H54 (cell line): Measurements from ENCODE around the gene PRRC2B.

Source experiments
- DNase-seq: peaks from one replicate; pipeline ENCODE4 v3.0.0; 2011; ENCODE audit warnings: low spot score, mixed read lengths; ENCODE audit not compliant: insufficient read length
- FAIRE-seq: peaks from 3 replicates; lab custom pipeline; 2011; peaks lifted over from hg19 to GRCh38; lab: Jason Lieb, UNC
- POLR2A ChIP-seq: IDR thresholded peaks from 2 replicates; pipeline ENCODE4 v1.6.1; 2011; ENCODE audit warnings: low read depth, mild to moderate bottlenecking, low read length

The PRRC2B gene

DNA sequence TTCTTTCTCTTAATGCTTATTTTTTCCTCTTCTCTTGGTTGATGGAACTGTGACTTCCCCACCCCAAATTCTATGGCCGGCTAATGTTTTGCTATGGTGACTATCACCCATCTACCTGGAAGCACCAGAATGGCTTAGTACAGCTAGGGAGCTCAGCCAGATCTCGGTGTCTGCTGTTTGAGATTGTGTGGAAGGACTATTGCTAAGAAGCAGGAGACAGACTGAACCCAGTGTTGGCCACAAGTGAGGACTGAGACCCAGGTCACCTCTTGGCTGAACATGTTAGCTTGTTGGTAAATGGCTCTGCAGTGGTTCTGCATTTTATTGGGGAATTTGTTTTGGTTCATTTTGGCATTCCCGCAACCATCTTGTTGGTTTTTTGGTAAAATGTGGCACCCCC lies 2.7 kb downstream of the PRRC2B start:
- DNase-seq (no peak), FAIRE-seq (no peak)
- TF ChIP-seq POLR2A = no peak

DNA sequence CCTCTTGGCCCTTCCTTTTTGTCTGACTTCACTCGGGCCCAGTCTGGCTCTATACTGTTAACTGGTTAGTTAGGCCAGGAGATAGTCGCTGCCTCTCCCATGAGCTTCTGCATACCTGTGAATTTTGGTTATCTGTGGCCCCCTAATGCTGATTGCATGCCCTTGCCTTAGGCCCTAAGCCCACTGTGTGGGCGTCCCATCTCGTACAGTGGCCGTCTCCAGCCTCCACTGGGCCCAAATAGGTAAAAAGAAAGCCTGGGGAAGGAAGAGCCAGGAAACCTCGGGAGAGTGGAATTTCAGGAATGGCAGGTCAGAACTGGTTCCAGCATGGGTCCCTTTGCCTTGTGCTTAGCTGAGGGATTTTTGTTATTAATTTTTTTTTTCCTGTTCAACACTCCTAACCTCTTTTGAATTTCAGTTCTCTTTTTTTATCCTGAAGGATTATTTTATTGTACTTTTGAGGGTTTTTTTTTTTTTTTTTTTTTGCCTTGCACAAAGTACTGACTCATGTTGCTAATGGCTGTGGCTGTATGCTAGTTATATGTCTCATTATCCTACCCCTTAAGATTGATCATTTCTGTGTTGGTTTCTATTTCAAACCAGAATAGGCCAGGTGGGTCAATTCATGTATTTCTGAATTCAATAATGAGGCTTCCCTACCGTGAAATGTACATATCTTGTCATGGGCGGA lies 3.4 kb downstream of the PRRC2B start:
- DNase-seq (no peak), FAIRE-seq (no peak)
- TF ChIP-seq POLR2A = no peak

DNA sequence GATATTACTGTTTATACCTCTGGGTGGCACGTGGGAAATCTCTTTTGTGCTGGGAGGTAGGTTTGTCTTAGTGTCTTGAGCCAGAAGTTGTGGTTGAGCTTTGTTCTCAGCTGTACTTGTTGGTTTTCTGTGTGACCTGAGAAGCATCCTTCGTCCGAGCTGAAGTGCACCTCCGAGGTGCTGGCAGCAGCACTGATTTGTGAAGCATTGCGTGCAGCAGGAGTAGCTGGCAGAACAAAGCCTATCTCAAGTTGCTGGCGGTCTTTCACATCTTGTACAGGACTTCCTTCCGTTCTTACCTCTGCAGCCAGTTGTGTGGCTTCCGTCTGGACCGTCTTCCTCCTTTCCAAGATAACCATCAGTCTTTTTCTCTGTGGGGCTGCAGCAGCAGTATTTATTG lies 4.3 kb downstream of the PRRC2B start:
- FAIRE-seq (no peak), DNase-seq (no peak)
- no peak for TF ChIP-seq POLR2A

DNA sequence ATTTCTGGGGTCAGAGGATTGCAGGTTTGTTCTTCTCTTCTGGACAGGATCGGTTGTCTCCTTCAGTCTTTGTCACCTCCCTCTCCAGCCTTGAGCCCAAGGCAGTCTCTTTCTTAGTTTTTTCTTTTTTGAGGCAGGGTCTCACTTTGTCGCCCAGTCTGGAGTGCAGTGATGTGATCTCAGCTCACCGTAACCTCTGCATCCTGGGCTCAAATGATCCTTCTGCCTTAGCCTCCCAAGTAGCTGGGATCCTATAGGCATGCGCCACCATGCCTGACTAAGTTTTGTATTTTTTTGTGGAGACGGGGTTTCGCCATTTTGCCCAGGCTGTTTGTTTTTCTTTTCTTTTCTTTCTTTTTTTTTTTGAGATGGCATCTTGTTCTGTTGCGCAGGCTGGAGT lies 6.1 kb downstream of the PRRC2B start:
- DNase-seq (no peak), FAIRE-seq (no peak)
- no peak for TF ChIP-seq POLR2A

DNA sequence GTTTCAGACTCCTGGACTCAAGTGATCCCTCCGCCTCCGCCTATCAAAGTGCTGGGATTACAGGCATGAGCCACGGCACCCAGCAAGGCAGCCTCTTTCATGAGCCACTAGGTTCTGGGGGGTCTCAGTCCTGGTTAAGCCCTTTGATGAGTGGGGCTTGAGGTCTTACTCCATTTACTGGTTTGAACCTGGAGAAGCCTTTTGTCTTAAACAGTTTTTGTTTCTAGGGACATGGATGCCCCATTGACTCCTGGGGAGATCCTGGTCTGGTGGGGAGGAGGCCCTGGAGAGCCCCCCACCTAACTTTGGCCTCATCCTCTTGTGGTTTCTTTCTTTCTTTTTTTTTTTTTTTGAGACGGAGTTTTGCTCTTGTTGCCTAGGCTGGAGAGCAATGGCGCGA lies 6.7 kb downstream of the PRRC2B start:
- FAIRE-seq = no peak
- TF ChIP-seq POLR2A = no peak
- DNase-seq = no peak

DNA sequence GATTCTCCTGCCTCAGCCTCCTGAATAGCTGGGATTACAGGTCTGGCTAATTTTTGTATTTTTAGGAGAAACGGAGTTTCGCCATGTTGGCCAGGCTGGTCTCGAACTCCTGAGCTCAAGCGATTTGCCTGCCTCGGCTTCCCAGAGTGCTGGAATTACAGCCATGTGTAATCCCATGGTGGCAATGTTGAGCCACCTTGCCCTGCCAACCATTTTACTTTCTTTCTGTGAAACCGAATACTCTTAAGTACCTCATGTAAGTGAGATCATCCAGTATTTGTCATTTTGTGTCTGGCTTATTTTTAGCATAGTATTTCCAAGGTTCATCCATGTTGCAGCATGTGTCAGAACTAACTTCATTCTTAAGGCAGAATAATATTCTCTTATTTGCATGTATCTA lies 8.2 kb downstream of the PRRC2B start:
- DNase-seq (no peak), FAIRE-seq (no peak)
- no peak for TF ChIP-seq POLR2A

DNA sequence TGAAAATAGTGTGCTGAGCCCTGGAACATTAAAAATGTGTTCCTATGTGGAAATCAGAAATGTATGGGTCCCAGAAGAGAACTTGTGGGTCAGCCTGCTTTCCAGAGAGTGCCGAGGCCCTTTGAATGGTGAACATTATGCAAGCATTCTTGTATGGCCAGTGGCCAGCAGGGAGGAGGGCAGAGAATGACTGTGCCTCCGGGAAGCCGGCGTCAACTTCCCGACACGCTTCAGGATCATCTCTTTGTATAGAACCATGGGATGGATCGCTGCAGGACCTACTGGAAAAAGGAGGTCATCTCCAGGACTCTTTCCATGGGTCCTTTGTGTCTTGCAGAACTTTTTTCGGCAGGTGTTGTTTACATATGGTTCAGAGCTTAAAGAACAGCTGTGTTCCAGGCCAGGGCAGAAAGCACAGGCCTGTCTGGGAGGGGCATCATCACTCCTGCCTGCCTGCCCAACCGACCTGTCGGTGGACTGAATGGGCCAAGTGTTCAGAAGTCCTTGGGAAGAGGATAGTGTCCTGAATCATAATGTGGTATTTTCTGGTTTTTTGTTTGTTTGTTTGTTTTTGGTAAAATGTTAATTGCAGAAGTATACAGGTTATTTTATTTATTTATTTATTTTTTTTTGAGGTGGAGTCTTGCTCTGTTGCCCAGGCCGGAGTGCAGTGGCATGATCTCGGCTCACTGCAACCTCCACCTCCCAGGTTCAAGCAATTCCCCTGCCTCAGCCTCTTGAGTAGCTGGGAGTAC lies 9.0 kb downstream of the PRRC2B start:
- DNase-seq (no peak), FAIRE-seq (no peak)
- no peak for TF ChIP-seq POLR2A

DNA sequence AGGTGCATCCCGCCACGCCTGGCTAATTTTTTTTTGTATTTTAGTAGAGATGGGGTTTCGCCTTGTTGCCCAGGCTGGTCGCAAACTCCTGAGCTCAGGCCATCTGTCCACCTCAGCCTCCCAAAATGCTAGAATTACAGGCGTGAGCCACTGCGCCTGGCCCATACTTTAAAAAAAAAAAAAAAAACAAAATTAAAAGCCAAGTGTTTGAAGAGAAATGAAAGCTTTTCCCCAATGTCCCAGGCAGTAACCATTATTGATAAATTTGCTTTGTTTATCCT lies 9.5 kb downstream of the PRRC2B start:
- TF ChIP-seq POLR2A = no peak
- FAIRE-seq = no peak
- no peak for DNase-seq

DNA sequence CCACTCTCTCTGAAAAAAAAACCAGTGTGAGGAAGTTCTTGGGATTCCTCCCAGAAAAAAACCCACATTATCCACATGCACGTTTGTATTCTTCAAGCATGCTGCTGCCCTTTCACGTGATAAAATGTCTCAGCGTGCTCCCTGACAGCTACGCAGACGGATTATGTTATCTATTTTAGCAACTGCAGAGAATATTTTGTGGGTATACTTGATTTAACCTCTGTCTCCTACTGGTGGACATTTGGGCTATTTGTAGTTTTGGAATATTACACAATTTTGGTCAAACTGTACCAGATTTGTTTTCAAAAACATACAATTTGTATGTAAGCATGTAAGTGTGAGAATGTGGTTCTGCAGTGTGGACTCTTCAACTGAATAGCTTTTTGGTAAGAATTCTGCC lies 10.7 kb downstream of the PRRC2B start:
- no peak for FAIRE-seq
- no peak for TF ChIP-seq POLR2A

DNA sequence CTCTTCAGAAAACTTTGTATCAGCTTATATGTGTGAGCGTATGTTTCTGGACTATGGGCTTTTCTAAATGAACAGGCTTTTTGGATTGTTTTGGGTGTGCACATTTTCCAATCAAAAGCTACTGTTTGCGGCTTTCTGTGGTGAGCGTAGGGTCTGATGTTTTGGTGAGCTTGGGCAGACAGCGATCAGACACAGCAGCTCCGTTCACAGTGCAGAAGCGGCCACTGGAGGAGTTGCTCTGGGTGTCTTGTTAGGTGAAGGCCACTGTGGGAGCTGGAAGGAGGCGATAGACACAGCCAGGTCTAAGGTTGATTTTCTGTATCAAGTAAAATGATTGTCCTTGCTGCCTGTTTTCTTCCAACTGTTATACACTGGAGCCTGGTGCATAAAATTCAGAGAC lies 11.1 kb downstream of the PRRC2B start:
- DNase-seq = no peak
- FAIRE-seq = no peak
- TF ChIP-seq POLR2A = no peak

More for the DNA sequence above, 10.7 kb downstream of the PRRC2B start:
- DNase-seq = no peak

DNA sequence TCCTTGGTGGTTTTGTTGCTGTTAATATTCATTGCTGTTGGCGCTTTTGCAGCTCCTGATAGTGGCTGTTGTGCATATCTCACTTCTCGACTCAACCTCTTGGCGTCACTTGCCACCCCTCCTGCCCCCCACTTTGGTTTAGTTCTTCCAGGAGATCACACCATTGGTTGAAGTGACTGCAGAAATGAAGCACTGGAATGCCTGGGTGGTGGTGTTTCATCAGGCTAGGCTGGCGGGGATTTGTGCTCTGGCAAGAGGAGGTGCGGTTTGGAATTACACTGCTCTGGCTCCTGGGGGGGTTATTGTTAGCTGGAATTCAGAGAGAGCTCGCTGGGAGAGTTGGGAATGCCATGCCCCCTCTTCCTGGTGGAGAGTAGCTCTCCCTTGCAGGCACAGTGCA lies 11.5 kb downstream of the PRRC2B start:
- DNase-seq (no peak), FAIRE-seq (no peak)
- TF ChIP-seq POLR2A = no peak

DNA sequence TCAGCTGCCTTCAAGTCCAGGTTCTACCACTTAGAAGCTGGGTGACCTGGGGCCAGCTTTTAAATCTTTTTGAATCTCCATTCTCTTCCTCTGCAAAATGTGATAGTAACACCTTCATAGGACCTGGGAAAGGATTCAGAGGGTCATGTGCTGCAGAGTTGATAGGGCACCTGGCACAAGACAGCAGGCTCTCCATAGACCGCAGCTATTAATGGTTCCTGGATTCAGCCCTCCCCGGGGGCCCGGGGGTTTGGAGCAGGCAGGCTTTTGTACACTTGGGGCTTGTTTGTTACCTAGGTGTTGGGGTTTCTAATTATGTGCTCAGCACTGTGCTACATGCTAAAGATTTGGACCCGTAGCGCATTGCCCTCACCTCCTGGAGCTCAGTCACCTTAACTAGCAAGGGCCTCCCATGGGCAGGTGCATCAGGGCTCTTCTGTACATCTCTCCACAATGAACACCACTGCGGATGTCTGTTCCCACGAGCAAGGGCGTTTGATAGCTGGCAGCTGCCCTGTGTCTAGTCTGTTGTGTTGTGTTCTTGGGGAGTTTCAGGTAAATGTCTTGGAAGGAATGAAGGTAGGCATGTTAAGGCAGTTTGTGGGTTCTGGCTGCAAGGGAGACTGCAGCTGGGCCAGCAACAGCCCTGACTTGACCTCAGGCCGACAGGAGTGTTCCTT lies 12.1 kb downstream of the PRRC2B start:
- no peak for TF ChIP-seq POLR2A

DNA sequence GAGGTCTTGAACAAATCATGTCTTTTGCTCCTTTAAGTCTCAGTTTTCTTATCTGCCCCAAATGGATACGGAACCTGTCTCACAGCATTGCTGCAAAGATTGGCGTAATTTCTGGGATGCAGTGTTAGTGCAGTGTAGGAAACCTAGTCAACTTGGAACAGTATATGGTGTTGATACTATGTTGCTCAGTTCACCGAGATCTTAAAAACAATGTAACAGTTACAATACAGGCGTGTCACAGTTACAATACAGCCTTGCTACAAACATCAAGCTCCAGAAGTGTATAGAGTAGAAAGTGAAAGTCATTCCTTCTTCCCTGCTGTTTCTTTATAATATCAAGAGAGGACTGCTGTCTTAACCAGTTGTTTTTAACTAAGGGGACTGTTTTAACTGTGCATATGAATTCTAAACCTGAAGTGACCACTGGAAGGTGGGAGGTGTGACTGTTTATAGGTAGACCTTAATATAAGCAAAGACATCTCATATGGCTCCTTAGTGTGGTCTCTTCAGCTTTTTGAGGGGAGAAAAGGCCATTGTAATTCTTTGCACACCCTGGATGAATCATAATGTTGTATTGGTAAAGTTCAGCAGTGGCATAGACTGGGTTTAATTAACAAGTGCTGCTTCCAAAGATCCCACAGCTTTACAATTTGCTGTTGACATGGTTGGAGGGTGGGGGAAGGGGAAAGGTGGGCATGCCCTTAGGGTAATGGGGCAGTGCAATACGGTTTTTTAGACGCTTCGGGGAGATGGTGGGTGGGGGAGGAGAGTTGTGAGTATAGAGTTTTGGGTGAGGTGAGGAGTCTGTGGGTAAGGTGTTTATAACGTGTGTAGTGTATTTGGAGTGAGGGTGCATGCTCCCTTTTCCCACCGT lies 12.9 kb downstream of the PRRC2B start:
- no peak for FAIRE-seq
- no peak for DNase-seq
- TF ChIP-seq POLR2A = no peak

More for the DNA sequence above, 12.1 kb downstream of the PRRC2B start:
- DNase-seq (no peak), FAIRE-seq (no peak)
